EH (cell line): ENCODE measurements around the gene MAPKAPK2.

Source experiments
- DNase-seq: peaks from one replicate; pipeline ENCODE4 v3.0.0-alpha.2; 2015; ENCODE audit warnings: low read depth

Gene MAPKAPK2

GRCh38 chr1:206683313-206683712 lies 1.4 kb upstream of the MAPKAPK2 start:
- DNase-seq, result no peak

GRCh38 chr1:206684003-206684402 lies 702 bp upstream of the MAPKAPK2 start:
- no peak for DNase-seq

- DNase-seq, result peak; percentile 32
Measured at GRCh38 chr1:206685334-206685768, 646 bp downstream of the MAPKAPK2 start.

GRCh38 chr1:206685769-206686477 lies 1.2 kb downstream of the MAPKAPK2 start:
- peak; percentile 87 for DNase-seq

- DNase-seq, result no peak
Measured at GRCh38 chr1:206686478-206687249, 2.0 kb downstream of the MAPKAPK2 start.

GRCh38 chr1:206687251-206687914 lies 2.7 kb downstream of the MAPKAPK2 start:
- no peak for DNase-seq

- DNase-seq, result peak; percentile 56
Measured at GRCh38 chr1:206687915-206688442, 3.3 kb downstream of the MAPKAPK2 start.

- no peak for DNase-seq
Measured at GRCh38 chr1:206690516-206690915, 5.8 kb downstream of the MAPKAPK2 start.

- no peak for DNase-seq
Measured at GRCh38 chr1:206691604-206692003, 6.9 kb downstream of the MAPKAPK2 start.

- DNase-seq, result peak; percentile 94
Measured at GRCh38 chr1:206693029-206693428, 8.3 kb downstream of the MAPKAPK2 start.

GRCh38 chr1:206693592-206693991 lies 8.9 kb downstream of the MAPKAPK2 start:
- DNase-seq, result peak; percentile 46

- DNase-seq, result no peak
Measured at GRCh38 chr1:206694171-206695124, 9.7 kb downstream of the MAPKAPK2 start.

- DNase-seq, result no peak
Measured at GRCh38 chr1:206695733-206696132, 11.0 kb downstream of the MAPKAPK2 start.

- no peak for DNase-seq
Measured at GRCh38 chr1:206696812-206697585, 12.3 kb downstream of the MAPKAPK2 start.

- DNase-seq, result no peak
Measured at GRCh38 chr1:206698011-206698410, 13.3 kb downstream of the MAPKAPK2 start.

GRCh38 chr1:206699000-206699586 lies 14.4 kb downstream of the MAPKAPK2 start:
- no peak for DNase-seq

- no peak for DNase-seq
Measured at GRCh38 chr1:206699626-206700025, 14.9 kb downstream of the MAPKAPK2 start.

GRCh38 chr1:206700445-206701036 lies 15.8 kb downstream of the MAPKAPK2 start:
- DNase-seq, result no peak

GRCh38 chr1:206702260-206702659 lies 17.6 kb downstream of the MAPKAPK2 start:
- no peak for DNase-seq

- no peak for DNase-seq
Measured at GRCh38 chr1:206702803-206703202, 18.1 kb downstream of the MAPKAPK2 start.
